Thyroid gland (tissue), 4 donors: ENCODE results near the gene ASNSD1.

Experiments used
- POLR2A ChIP-seq, 2 donors: fragments of 450-650 bp; IDR thresholded peaks; one replicate each; pipeline ENCODE4 v1.6.1; 2017; ENCODE audit warnings: antibody characterized with exemption in 2 of 2, mild to moderate bottlenecking in 2 of 2, moderate library complexity in 1 of 2
- TF ChIP-seq, protein P1 (sequence below), 6 experiments: fragments of 200-600 bp in 3 of 6; fragments of 450-650 bp in 3 of 6; sonication (generic) in 3 of 6; IDR thresholded peaks; one replicate each; pipeline ENCODE4 v1.5.1; 2016 to 2019; ENCODE audit warnings: antibody characterized with exemption in 6 of 6, mild to moderate bottlenecking in 2 of 6, inconsistent platforms in 1 of 6, moderate library complexity in 1 of 6

DNA sequence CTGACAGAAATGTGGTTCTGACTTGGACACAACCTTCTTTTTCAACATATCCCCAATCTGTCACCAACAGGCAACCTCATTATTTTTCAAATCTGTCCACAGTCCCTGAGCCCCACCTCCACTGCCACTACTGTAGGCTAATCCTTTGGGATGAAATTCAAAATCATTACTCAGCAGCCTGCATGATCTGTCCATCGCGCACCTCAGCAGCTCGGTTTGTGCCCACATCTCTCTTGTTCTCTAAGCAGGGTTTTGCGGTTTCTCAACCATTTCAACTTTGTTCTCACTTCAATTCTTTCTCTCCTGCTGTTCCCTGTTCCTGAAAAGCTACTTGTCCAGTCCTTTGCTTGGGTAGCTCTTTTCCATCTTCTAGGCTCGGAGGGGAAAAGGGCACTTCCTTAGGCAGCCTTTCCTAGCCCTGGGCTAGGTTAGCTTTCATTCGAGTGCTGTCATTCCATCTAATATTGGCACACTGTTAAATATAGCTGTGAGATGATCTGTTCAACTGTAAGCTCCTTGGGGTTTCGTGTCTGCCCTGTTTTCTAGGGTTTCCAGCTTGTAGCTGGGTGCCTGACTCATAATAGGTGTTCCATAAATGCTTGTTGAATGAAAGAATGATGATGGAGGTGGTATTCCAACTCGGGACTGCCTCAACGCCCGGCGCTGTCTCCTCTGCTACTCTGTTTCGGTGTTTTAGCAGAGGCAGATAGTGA is 12.6 kb downstream of the ASNSD1 start:
- TF ChIP-seq, protein P1, sequence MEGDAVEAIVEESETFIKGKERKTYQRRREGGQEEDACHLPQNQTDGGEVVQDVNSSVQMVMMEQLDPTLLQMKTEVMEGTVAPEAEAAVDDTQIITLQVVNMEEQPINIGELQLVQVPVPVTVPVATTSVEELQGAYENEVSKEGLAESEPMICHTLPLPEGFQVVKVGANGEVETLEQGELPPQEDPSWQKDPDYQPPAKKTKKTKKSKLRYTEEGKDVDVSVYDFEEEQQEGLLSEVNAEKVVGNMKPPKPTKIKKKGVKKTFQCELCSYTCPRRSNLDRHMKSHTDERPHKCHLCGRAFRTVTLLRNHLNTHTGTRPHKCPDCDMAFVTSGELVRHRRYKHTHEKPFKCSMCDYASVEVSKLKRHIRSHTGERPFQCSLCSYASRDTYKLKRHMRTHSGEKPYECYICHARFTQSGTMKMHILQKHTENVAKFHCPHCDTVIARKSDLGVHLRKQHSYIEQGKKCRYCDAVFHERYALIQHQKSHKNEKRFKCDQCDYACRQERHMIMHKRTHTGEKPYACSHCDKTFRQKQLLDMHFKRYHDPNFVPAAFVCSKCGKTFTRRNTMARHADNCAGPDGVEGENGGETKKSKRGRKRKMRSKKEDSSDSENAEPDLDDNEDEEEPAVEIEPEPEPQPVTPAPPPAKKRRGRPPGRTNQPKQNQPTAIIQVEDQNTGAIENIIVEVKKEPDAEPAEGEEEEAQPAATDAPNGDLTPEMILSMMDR (IDR thresholded peaks at IDR 0.05) = no peak
- no peak for TF ChIP-seq POLR2A (IDR thresholded peaks at IDR 0.05)
